ENCODE measurements around the gene ADNP. TPM values are rescaled to one million over a fixed set of nuclear protein-coding genes. Genes with fewer than 3 reads are reported as not detected.

Gene ADNP
- total and polyA plus RNA-seq, 2 experiments from 2014 or later: 95.0 to 106 TPM

- Mint-ChIP-seq H3K4me3 (no peak overlapping the region), H3K4me1 (no peaks in the 10 kb centered on the region; the same call in 1 of the 3 replicates), H3K27ac (no peak overlapping the region), H3K9me3 (no peaks in the 10 kb centered on the region), H3K27me3 (ENCODE audit: insufficient read depth, low read depth, poor library complexity) (peaks cover 6% of the 10 kb centered on the region), H3K36me3 (ENCODE audit: low read depth) (peaks cover 15% of the 10 kb centered on the region)
- peak; percentile 11 for ATAC-seq
- TF ChIP-seq ZNF114 (CRISPR knock-in tag; IDR thresholded peaks at IDR 0.05) (no peak), CTCF (conservative IDR thresholded peaks at IDR 0.05; ENCODE audit: low read depth in 2 of 2) (no peak), STAT1 (IDR thresholded peaks at IDR 0.05; ENCODE audit: unreplicated experiment) (no peak), ZNF462 (CRISPR knock-in tag; IDR thresholded peaks at IDR 0.05) (no peak), POLR2AphosphoS5 (IDR thresholded peaks at IDR 0.05; ENCODE audit: low read depth) (no peak), REST (IDR thresholded peaks at IDR 0.05; ENCODE audit: unreplicated experiment) (no peak), JUNB (IDR thresholded peaks at IDR 0.05; ENCODE audit: unreplicated experiment) (no peak), NANOG (IDR thresholded peaks at IDR 0.05; ENCODE audit: borderline replicate concordance) (no peak), CREB1 (CRISPR knock-in tag; IDR thresholded peaks at IDR 0.05; ENCODE audit: low read depth) (no peak), EZH2phosphoT487 (IDR thresholded peaks at IDR 0.05; ENCODE audit: unreplicated experiment) (no peak), ETS1 (IDR thresholded peaks at IDR 0.05) (no peak), ZNF331 (CRISPR knock-in tag; IDR thresholded peaks at IDR 0.05; ENCODE audit: low read depth) (no peak), EZH2 (IDR thresholded peaks at IDR 0.05; ENCODE audit: low read depth, unreplicated experiment) (no peak)
- Histone ChIP-seq H3K27ac (ENCODE audit: low read depth) (0 out of 2 replicates have a peak overlapping the region, but pooled peaks have one; percentile 55), H3K9me2 (ENCODE audit: insufficient read depth) (no peaks in the 10 kb centered on the region), H2AFZ (no peak overlapping the region), H3K4me3 (no peak overlapping the region), H3K4me1 (ENCODE audit: insufficient read depth) (no peaks in the 10 kb centered on the region), H3K36me3 (ENCODE audit: insufficient read depth) (0 out of 2 replicates have a peak, but pooled peaks cover 5% of the 10 kb centered on the region), H3F3A (replicated peaks; ENCODE audit: low read depth) (peaks cover 27% of the 10 kb centered on the region), H4K20me1 (replicated peaks; ENCODE audit: insufficient read depth) (peaks cover 22% of the 10 kb centered on the region), H3K79me2 (replicated peaks; ENCODE audit: insufficient read depth) (no peaks in the 10 kb centered on the region), H3K4me2 (no peak overlapping the region), H3K27me3 (ENCODE audit: insufficient read depth) (no peaks in the 10 kb centered on the region)
- DNase-seq (ENCODE audit: low spot score): peak; percentile 20
Measured at GRCh38 chr20:50883856-50884255, 47.4 kb downstream of the ADNP start.
